Measurements from ENCODE around the gene PEX1.
A peak's percentile ranks its signal among the peaks of the same experiment; 100 is the strongest.

The PEX1 gene

GRCh38 chr7:92466682-92467081, 61.6 kb downstream of the PEX1 start:
- Histone ChIP-seq H3K4me1 (no peaks in the 10 kb centered on the region), H3K27ac (no peak overlapping the region), H3K4me2 (no peak overlapping the region), H3K4me3 (no peak overlapping the region), H4K20me1 (no peaks in the 10 kb centered on the region), H3K27me3 (no peaks in the 10 kb centered on the region), H3K9me3 (replicated peaks in 1 of 11) (peaks cover 16 to 21% (median 19%) of the 10 kb centered on the region in 11 experiments), H3K36me3 (peaks cover 0 to 46% (median 0%) of the 10 kb centered on the region in 11 experiments; a peak in 4 of 22 replicates), H3K9ac (no peak overlapping the region)
- TF ChIP-seq Cebpa-rat (IDR thresholded peaks at IDR 0.05) = no peak

GRCh38 chr7:92464515-92464914, 63.8 kb downstream of the PEX1 start:
- H3K9ac ChIP-seq = no peak overlapping the region

GRCh38 chr7:92462560-92462959, 65.8 kb downstream of the PEX1 start:
- Histone ChIP-seq H4K20me1 (no peaks in the 10 kb centered on the region), H3K4me2 (no peak overlapping the region), H3K36me3 (peaks cover 2 to 35% (median 10%) of the 10 kb centered on the region in 11 experiments; a peak in 16 of 22 replicates), H3K27me3 (no peaks in the 10 kb centered on the region), H3K9me3 (replicated peaks in 1 of 11) (peaks cover 0 to 4% (median 2%) of the 10 kb centered on the region in 11 experiments; a peak in 16 of 22 replicates), H3K4me1 (no peaks in the 10 kb centered on the region), H3K9ac (no peak overlapping the region), H3K4me3 (no peak overlapping the region), H3K27ac (no peak overlapping the region)
- no peak for TF ChIP-seq Cebpa-rat (IDR thresholded peaks at IDR 0.05)

More at GRCh38 chr7:92464515-92464914, 63.8 kb downstream of the PEX1 start:
- Histone ChIP-seq H3K36me3 (peaks cover 0 to 39% (median 0%) of the 10 kb centered on the region in 11 experiments; a peak in 4 of 22 replicates), H3K27me3 (no peaks in the 10 kb centered on the region), H3K4me3 (no peak overlapping the region), H3K4me2 (no peak overlapping the region), H3K9me3 (replicated peaks in 1 of 11) (peaks cover 16 to 21% (median 19%) of the 10 kb centered on the region in 11 experiments), H3K27ac (no peak overlapping the region), H4K20me1 (no peaks in the 10 kb centered on the region), H3K4me1 (no peaks in the 10 kb centered on the region)
- TF ChIP-seq Cebpa-rat (IDR thresholded peaks at IDR 0.05) = no peak

GRCh38 chr7:92461027-92462003, 67.0 kb downstream of the PEX1 start:
- peaks cover 12 to 41% (median 21%) of the 10 kb centered on the region in 11 experiments for H3K36me3 ChIP-seq
- H3K9ac ChIP-seq = 0 out of 22 replicates have a peak overlapping the region, but pooled peaks of 1 of the 11 experiments have one; percentile 21
- H3K4me2 ChIP-seq = no peak overlapping the region

DNA sequence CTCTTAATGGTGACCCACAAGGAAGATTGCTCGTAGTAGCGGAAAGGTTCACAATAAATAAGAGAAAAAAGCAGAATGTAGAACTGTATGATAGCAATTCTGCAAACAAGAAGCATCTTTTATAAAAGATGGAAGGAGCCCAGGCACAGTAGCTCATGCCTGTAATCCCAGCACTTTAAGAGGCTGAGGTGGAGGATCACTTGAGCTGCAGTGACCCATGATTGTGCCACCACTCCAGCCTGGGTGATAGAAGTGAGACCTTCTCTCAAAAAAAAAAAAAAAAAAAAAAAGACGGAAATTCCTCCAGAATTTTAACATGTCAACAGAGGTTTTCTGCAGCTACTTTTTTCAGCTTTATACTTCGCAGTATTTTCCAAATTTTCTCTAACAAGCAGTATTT, 67.8 kb downstream of the PEX1 start:
- no peaks in the 10 kb centered on the region for H3K9me3 ChIP-seq (replicated peaks in 1 of 11)
- H3K4me1 ChIP-seq = no peaks in the 10 kb centered on the region
- no peak overlapping the region for H3K4me2 ChIP-seq
- H3K36me3 ChIP-seq = peaks cover 20 to 49% (median 29%) of the 10 kb centered on the region in 11 experiments
- TF ChIP-seq Cebpa-rat (IDR thresholded peaks at IDR 0.05) = no peak
- H3K27ac ChIP-seq = no peak overlapping the region
- H3K9ac ChIP-seq = no peak overlapping the region
- H3K27me3 ChIP-seq = no peaks in the 10 kb centered on the region
- no peak overlapping the region for H3K4me3 ChIP-seq
- peaks cover 0 to 3% (median 0%) of the 10 kb centered on the region in 11 experiments; a peak in 1 of 22 replicates for H4K20me1 ChIP-seq

More at GRCh38 chr7:92461027-92462003, 67.0 kb downstream of the PEX1 start:
- no peaks in the 10 kb centered on the region for H4K20me1 ChIP-seq
- no peak overlapping the region for H3K27ac ChIP-seq
- H3K4me3 ChIP-seq = no peak overlapping the region
- H3K4me1 ChIP-seq = no peaks in the 10 kb centered on the region
- no peaks in the 10 kb centered on the region for H3K27me3 ChIP-seq
- TF ChIP-seq Cebpa-rat (IDR thresholded peaks at IDR 0.05) = no peak
- H3K9me3 ChIP-seq (replicated peaks in 1 of 11) = no peaks in the 10 kb centered on the region

DNA sequence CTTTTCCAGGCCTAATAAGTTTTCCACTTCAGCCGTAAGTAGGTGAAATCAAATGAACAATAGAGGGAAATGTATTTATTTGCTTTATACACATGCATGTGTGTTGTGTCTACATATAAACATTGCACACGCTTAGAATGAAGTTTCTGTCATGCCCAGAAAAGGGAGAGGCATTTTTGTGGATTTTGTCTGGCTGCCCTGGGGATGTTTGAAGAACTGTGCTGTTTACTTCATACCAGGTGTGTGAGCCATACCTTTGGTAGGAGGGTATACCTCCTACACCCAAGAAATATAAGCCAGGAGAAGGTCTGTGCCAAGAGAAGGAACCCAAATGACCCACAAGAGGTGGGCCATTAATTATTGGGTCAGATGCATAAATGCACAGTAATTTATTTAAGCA, 68.2 kb downstream of the PEX1 start:
- no peak overlapping the region for H3K4me2 ChIP-seq
- H3K36me3 ChIP-seq = peaks cover 24 to 53% (median 33%) of the 10 kb centered on the region in 11 experiments
- H3K4me3 ChIP-seq = no peak overlapping the region
- H4K20me1 ChIP-seq = peaks cover 0 to 7% (median 0%) of the 10 kb centered on the region in 11 experiments; a peak in 1 of 22 replicates
- H3K9me3 ChIP-seq (replicated peaks in 1 of 11) = no peaks in the 10 kb centered on the region
- no peaks in the 10 kb centered on the region for H3K27me3 ChIP-seq
- no peak overlapping the region for H3K9ac ChIP-seq
- no peak for TF ChIP-seq Cebpa-rat (IDR thresholded peaks at IDR 0.05)
- no peaks in the 10 kb centered on the region for H3K4me1 ChIP-seq
- no peak overlapping the region for H3K27ac ChIP-seq

GRCh38 chr7:92456236-92456635, 72.1 kb downstream of the PEX1 start:
- Histone ChIP-seq H3K4me3 (no peak overlapping the region), H3K27ac (no peak overlapping the region), H3K4me2 (no peak overlapping the region), H4K20me1 (peaks cover 0 to 24% (median 0%) of the 10 kb centered on the region in 11 experiments; a peak in 3 of 22 replicates), H3K4me1 (no peaks in the 10 kb centered on the region), H3K27me3 (no peaks in the 10 kb centered on the region), H3K36me3 (peaks cover 63 to 74% (median 72%) of the 10 kb centered on the region in 11 experiments), H3K9ac (no peak overlapping the region), H3K9me3 (replicated peaks in 1 of 11) (no peaks in the 10 kb centered on the region)
- TF ChIP-seq Cebpa-rat (IDR thresholded peaks at IDR 0.05) = no peak

DNA sequence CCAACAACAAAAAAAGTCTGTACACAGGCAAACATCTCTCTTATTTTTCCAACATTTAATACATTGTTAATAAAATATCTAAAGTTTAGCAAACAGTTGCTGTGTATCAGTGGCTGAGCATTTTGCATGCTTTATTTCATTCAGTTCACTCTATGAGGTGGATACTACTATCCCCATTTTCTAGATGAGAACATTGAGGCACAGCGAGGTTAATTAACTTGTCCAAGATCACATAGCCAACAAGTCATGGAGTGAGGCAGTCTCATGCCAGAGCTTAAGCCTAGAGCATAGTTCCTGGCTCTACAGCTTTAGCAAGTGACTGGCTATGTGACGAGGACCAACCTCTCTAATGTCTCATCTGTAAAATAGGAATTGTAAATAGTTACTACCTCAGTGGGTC, 76.7 kb downstream of the PEX1 start:
- Histone ChIP-seq H4K20me1 (peaks cover 0 to 24% (median 0%) of the 10 kb centered on the region in 11 experiments; a peak in 3 of 22 replicates), H3K36me3 (peaks cover 68 to 74% (median 71%) of the 10 kb centered on the region in 11 experiments)

DNA sequence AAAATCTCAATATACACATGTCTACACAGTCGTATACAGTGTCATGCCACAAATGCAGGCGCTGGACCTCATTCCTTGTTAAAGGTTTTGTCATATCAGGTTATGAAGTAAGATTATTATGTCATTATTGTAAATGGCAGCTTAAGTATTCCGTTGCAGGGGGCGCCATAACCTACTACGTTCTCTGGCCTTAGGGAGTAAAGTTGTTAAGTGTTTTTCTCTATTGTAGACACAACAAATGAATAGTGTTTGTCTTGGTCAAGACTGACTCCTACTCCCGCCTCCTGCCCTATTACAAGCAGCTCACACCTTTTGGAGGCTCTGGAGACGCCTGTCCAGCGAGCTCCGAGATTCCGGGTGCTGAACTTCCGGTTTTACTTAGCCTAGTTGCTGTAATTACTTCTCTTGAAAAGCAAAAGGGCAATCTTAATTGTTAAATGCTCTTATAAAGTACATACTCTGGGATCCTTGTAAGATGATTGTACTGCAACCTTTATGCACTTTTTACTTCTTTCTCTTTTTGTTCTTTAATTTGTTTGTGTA, 80.0 kb downstream of the PEX1 start:
- peaks cover 3 to 16% (median 11%) of the 10 kb centered on the region in 10 experiments; a peak in 17 of 20 replicates for H3K4me1 ChIP-seq
- peak overlapping the region; percentile 85 to 98 (median 95) for H3K4me3 ChIP-seq
- peaks cover 0 to 8% (median 2%) of the 10 kb centered on the region in 11 experiments; a peak in 14 of 22 replicates for H3K9me3 ChIP-seq (replicated peaks in 1 of 11)
- peaks cover 34 to 40% (median 37%) of the 10 kb centered on the region in 11 experiments for H3K36me3 ChIP-seq
- peak overlapping the region; percentile 64 to 92 (median 75) for H3K4me2 ChIP-seq
- peak overlapping the region; percentile 92 to 99 (median 98) for H3K27ac ChIP-seq
- no peaks in the 10 kb centered on the region for H3K27me3 ChIP-seq
- H3K9ac ChIP-seq = peak overlapping the region; percentile 93 to 99 (median 98)
- peaks cover 0 to 11% (median 0%) of the 10 kb centered on the region in 11 experiments; a peak in 3 of 22 replicates for H4K20me1 ChIP-seq
- TF ChIP-seq Cebpa-rat (IDR thresholded peaks at IDR 0.05) = no peak

More for the DNA sequence above, 76.7 kb downstream of the PEX1 start:
- TF ChIP-seq Cebpa-rat (IDR thresholded peaks at IDR 0.05) = no peak
- Histone ChIP-seq H3K9me3 (replicated peaks in 1 of 11) (no peaks in the 10 kb centered on the region), H3K4me1 (peaks cover 3 to 15% (median 11%) of the 10 kb centered on the region in 10 experiments; a peak in 17 of 20 replicates), H3K9ac (no peak overlapping the region), H3K27me3 (no peaks in the 10 kb centered on the region), H3K4me3 (no peak overlapping the region), H3K4me2 (no peak overlapping the region), H3K27ac (no peak overlapping the region)

All from BLaER1 treated with 17β-estradiol and CSF1 and Interleukin-3, amounts not matched to agents 10 nM and 100 nM (cell line).